HCT116 (cell line): ENCODE measurements around the gene GLS2. TPM values are rescaled to one million over a fixed set of nuclear protein-coding genes. Genes with fewer than 3 reads are reported as not detected.

Experiments
- ATAC-seq: fragments of 200-7000 bp; cut with Tn5 transposase; 2 replicates; pipeline ENCODE4 v1.9.1; 2020; ENCODE audit warnings: mild to moderate bottlenecking, moderate library complexity
- BruUV-seq: library from RNA; stranded (reverse); fragments of 400-500 nt; replicated peaks from 2 replicates; lab custom pipeline; 2021; lab: Mats Ljungman, UMichigan
- CTCF ChIA-PET: fragments of 300-600 bp; sonication (Branson Sonifier 250); formaldehyde crosslinking; loops from one replicate; lab custom pipeline; 2021; ENCODE audit warnings: antibody characterized with exemption; lab: Charles Lee
- POLR2A ChIA-PET: fragments of 300-600, 350-600 bp; sonication (Branson Sonifier 250); formaldehyde crosslinking; loops from one replicate; lab custom pipeline; 2021; ENCODE audit warnings: antibody characterized with exemption; lab: Charles Lee
- RAD21 ChIA-PET, 2 experiments: fragments of 300-600 bp; sonication (Branson Sonifier 250); formaldehyde crosslinking; loops; one replicate each; lab custom pipeline; 2023; ENCODE audit warnings: low total read pairs in 2 of 2; ENCODE audit not compliant: uncharacterized antibody in 2 of 2, unreplicated experiment in 2 of 2, low non-redundant PET in 1 of 2; lab: Charles Lee
- DNase-seq: peaks from one replicate; pipeline ENCODE4 v3.0.0-alpha.2; 2010; ENCODE audit warnings: low read depth, low spot score
- H2AFZ ChIP-seq: fragments of 200-600 bp; shearing (Covaris generic), sonication (generic); 2 replicates; pipeline ENCODE4 v1.6.1; 2017; ENCODE audit warnings: low read depth, mixed run types, mixed read lengths, antibody characterized with exemption, low read length; ENCODE audit not compliant: poor library complexity, severe bottlenecking
- H3K27ac ChIP-seq: 2 replicates; pipeline ENCODE4 v1.5.1; 2012; ENCODE audit warnings: low read depth, low read length
- H3K27me3 ChIP-seq: fragments of 200-600 bp; sonication (generic); 2 replicates; pipeline ENCODE4 v1.6.1; 2016; ENCODE audit warnings: mixed run types, low read length, mixed read lengths; ENCODE audit not compliant: insufficient read depth
- H3K36me3 ChIP-seq, 2 experiments: fragments of 200-500 bp in 1 of 2; fragments of 200-600 bp in 1 of 2; sonication (Bioruptor generic) in 1 of 2; sonication (generic) in 1 of 2; 2 replicates each; pipeline versions ENCODE4 v1.5.1 to v1.6.1; 2014 to 2016; ENCODE audit warnings: low read length in 2 of 2, inconsistent platforms in 1 of 2, mixed read lengths in 1 of 2, mixed run types in 1 of 2; ENCODE audit not compliant: insufficient read depth in 2 of 2, control insufficient read depth in 1 of 2
- H3K4me1 ChIP-seq, 2 experiments: fragments of 200-600 bp in 1 of 2; sonication (generic) in 1 of 2; 2 replicates each; pipeline versions ENCODE4 v1.5.1 to v1.6.1; 2012 to 2017; ENCODE audit warnings: low read length in 2 of 2, inconsistent platforms in 1 of 2, mild to moderate bottlenecking in 1 of 2, mixed read lengths in 1 of 2, mixed run types in 1 of 2, moderate library complexity in 1 of 2; ENCODE audit not compliant: insufficient read depth in 2 of 2, control insufficient read depth in 1 of 2
- H3K4me2 ChIP-seq: fragments of 200-600 bp; sonication (generic); 2 replicates; pipeline ENCODE4 v1.6.1; 2017; ENCODE audit warnings: mixed run types, low read length, mixed read lengths
- H3K4me3 ChIP-seq, 2 experiments: fragments of 200-600 bp in 1 of 2; sonication (generic) in 1 of 2; replicated peaks in 1 of 2; 2 replicates each; pipeline ENCODE4 v1.5.1; 2011 to 2016; ENCODE audit warnings: low read length in 2 of 2, control low read depth in 1 of 2, low read depth in 1 of 2, mild to moderate bottlenecking in 1 of 2, mixed read lengths in 1 of 2, mixed run types in 1 of 2
- H3K79me2 ChIP-seq: fragments of 200-600 bp; sonication (generic); 2 replicates; pipeline ENCODE4 v1.6.1; 2017; ENCODE audit warnings: mild to moderate bottlenecking, mixed run types, low read length, moderate library complexity, mixed read lengths; ENCODE audit not compliant: insufficient read depth
- H3K9ac ChIP-seq: fragments of 200-600 bp; sonication (generic); 2 replicates; pipeline ENCODE4 v1.6.1; 2016; ENCODE audit warnings: low read length, mixed read lengths
- H3K9me2 ChIP-seq: fragments of 200-600 bp; sonication (generic), shearing (Covaris generic); 2 replicates; pipeline ENCODE4 v1.6.1; 2017; ENCODE audit warnings: mixed run types, mild to moderate bottlenecking, moderate library complexity; ENCODE audit not compliant: insufficient read depth
- H3K9me3 ChIP-seq, 2 experiments: fragments of 200-500 bp in 1 of 2; fragments of 200-600 bp in 1 of 2; sonication (Bioruptor generic) in 1 of 2; sonication (generic) in 1 of 2; 2 replicates each; pipeline ENCODE4 v1.6.1; 2014 to 2017; ENCODE audit warnings: low read length in 2 of 2, mixed read lengths in 2 of 2, inconsistent platforms in 1 of 2, low read depth in 1 of 2, mild to moderate bottlenecking in 1 of 2, mixed run types in 1 of 2, moderate library complexity in 1 of 2; ENCODE audit not compliant: control insufficient read depth in 1 of 2, insufficient read depth in 1 of 2
- H4K20me1 ChIP-seq: fragments of 200-600 bp; sonication (generic), shearing (Covaris generic); 2 replicates; pipeline ENCODE4 v1.6.1; 2017; ENCODE audit warnings: mixed run types, mild to moderate bottlenecking, moderate library complexity; ENCODE audit not compliant: insufficient read depth
- CEBPB ChIP-seq: IDR thresholded peaks from 2 replicates; pipeline ENCODE4 v1.6.1; 2012; ENCODE audit warnings: low read depth
- ELF1 ChIP-seq: IDR thresholded peaks from 2 replicates; pipeline ENCODE4 v1.6.1; 2012; ENCODE audit warnings: low read depth, borderline replicate concordance
- FOSL1 ChIP-seq: IDR thresholded peaks from 2 replicates; pipeline ENCODE4 v1.6.1; 2012; ENCODE audit warnings: low read depth
- POLR2AphosphoS5 ChIP-seq: IDR thresholded peaks from 2 replicates; pipeline ENCODE4 v1.6.1; 2011; ENCODE audit warnings: mild to moderate bottlenecking, low read depth, low read length, moderate library complexity
- SIN3A ChIP-seq: IDR thresholded peaks from 2 replicates; pipeline ENCODE4 v1.6.1; 2012; ENCODE audit warnings: low read depth
- TCF7L2 ChIP-seq: IDR thresholded peaks from 2 replicates; pipeline ENCODE4 v1.7.0; 2011; ENCODE audit warnings: borderline replicate concordance, inconsistent platforms; ENCODE audit not compliant: insufficient read depth, insufficient read length; ENCODE audit errors: extremely low read depth
- YY1 ChIP-seq: IDR thresholded peaks from 2 replicates; pipeline ENCODE4 v1.6.1; 2011; ENCODE audit warnings: low read length, low read depth, moderate library complexity, mild to moderate bottlenecking; ENCODE audit not compliant: insufficient replicate concordance; ENCODE audit errors: extremely low read depth
- ZFX ChIP-seq: fragments of 450-650 bp; IDR thresholded peaks from 2 replicates; pipeline ENCODE4 v1.6.1; 2017
- ZNF274 ChIP-seq: fragments of 200-500 bp; sonication (Bioruptor generic); IDR thresholded peaks from 2 replicates; pipeline ENCODE4 v1.6.1; 2014; ENCODE audit warnings: mild to moderate bottlenecking, low read depth, low read length, inconsistent platforms
- intact Hi-C: fragments of 100-400 bp; cut with micrococcal nuclease; formaldehyde crosslinking; loops from 2 replicates; pipeline ENCODE4 v1.10.0; 2022
- total RNA-seq: library from RNA; stranded (reverse); gene quantifications from one replicate; pipeline ENCODE4 v1.2.1, GENCODE V29; 2021; ENCODE audit not compliant: unreplicated experiment
- TF ChIP-seq, protein P1 (sequence below): IDR thresholded peaks from 2 replicates; pipeline ENCODE4 v1.6.1; 2011; ENCODE audit warnings: mild to moderate bottlenecking, low read length, moderate library complexity; ENCODE audit not compliant: insufficient replicate concordance; ENCODE audit errors: extremely low read depth
- TF ChIP-seq, protein P2 (sequence below): IDR thresholded peaks from 2 replicates; pipeline ENCODE4 v1.6.1; 2012
- TF ChIP-seq, protein P3 (sequence below): IDR thresholded peaks from 2 replicates; pipeline ENCODE4 v1.6.1; 2012; ENCODE audit warnings: low read depth

Gene GLS2
- total RNA-seq, 1 experiment from 2014 or later = not detected

DNA sequence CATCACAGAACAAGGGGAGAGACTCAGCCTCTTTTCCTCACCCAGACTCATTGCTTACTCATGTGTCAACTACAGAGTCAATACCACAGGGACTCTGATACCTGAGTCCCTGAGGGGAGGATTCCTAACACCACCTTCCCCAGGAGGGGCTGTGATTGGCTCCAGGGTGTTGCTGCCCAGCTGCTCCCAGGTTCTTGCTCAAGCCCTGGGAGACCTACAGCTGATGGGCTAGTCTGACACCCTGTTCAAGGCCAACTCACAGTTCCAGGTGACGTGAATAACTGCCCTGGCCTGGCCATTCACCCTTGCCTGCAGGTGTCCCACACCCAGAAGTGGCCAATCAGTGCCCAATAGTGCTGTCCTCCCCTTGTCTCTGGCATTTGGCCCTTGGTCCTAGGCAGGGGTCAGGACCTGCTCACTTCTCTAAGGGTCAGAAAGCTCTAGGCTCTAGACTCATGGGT, 11.0 kb downstream of the GLS2 start:
- Histone ChIP-seq H4K20me1 (no peaks in the 10 kb centered on the region), H2AFZ (no peak overlapping the region), H3K4me1 (peaks cover 0 to 10% of the 10 kb centered on the region in 2 experiments; a peak in 1 of 4 replicates), H3K9me2 (no peaks in the 10 kb centered on the region), H3K4me2 (no peak overlapping the region), H3K27ac (no peak overlapping the region), H3K36me3 (no peaks in the 10 kb centered on the region), H3K9me3 (no peaks in the 10 kb centered on the region), H3K27me3 (no peaks in the 10 kb centered on the region), H3K79me2 (no peaks in the 10 kb centered on the region), H3K9ac (no peak overlapping the region), H3K4me3 (no peak overlapping the region)
- ChIA-PET CTCF (no interaction called here), RAD21 (no interaction called here), POLR2A (no interaction called here)
- intact Hi-C loops = no loop called here
- no TSS peak for BruUV-seq
- DNase-seq = no peak
- TF ChIP-seq, protein P1, sequence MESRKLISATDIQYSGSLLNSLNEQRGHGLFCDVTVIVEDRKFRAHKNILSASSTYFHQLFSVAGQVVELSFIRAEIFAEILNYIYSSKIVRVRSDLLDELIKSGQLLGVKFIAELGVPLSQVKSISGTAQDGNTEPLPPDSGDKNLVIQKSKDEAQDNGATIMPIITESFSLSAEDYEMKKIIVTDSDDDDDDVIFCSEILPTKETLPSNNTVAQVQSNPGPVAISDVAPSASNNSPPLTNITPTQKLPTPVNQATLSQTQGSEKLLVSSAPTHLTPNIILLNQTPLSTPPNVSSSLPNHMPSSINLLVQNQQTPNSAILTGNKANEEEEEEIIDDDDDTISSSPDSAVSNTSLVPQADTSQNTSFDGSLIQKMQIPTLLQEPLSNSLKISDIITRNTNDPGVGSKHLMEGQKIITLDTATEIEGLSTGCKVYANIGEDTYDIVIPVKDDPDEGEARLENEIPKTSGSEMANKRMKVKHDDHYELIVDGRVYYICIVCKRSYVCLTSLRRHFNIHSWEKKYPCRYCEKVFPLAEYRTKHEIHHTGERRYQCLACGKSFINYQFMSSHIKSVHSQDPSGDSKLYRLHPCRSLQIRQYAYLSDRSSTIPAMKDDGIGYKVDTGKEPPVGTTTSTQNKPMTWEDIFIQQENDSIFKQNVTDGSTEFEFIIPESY = no peak
- TF ChIP-seq POLR2AphosphoS5 = no peak
- no peak for TF ChIP-seq CEBPB
- no peak for TF ChIP-seq SIN3A
- no peak for TF ChIP-seq ZFX
- no peak for TF ChIP-seq FOSL1
- no peak for TF ChIP-seq ELF1
- TF ChIP-seq, protein P2, sequence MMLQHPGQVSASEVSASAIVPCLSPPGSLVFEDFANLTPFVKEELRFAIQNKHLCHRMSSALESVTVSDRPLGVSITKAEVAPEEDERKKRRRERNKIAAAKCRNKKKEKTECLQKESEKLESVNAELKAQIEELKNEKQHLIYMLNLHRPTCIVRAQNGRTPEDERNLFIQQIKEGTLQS = no peak
- TF ChIP-seq ZNF274 = no peak
- no peak for TF ChIP-seq YY1
- TF ChIP-seq TCF7L2 = no peak
- TF ChIP-seq, protein P3, sequence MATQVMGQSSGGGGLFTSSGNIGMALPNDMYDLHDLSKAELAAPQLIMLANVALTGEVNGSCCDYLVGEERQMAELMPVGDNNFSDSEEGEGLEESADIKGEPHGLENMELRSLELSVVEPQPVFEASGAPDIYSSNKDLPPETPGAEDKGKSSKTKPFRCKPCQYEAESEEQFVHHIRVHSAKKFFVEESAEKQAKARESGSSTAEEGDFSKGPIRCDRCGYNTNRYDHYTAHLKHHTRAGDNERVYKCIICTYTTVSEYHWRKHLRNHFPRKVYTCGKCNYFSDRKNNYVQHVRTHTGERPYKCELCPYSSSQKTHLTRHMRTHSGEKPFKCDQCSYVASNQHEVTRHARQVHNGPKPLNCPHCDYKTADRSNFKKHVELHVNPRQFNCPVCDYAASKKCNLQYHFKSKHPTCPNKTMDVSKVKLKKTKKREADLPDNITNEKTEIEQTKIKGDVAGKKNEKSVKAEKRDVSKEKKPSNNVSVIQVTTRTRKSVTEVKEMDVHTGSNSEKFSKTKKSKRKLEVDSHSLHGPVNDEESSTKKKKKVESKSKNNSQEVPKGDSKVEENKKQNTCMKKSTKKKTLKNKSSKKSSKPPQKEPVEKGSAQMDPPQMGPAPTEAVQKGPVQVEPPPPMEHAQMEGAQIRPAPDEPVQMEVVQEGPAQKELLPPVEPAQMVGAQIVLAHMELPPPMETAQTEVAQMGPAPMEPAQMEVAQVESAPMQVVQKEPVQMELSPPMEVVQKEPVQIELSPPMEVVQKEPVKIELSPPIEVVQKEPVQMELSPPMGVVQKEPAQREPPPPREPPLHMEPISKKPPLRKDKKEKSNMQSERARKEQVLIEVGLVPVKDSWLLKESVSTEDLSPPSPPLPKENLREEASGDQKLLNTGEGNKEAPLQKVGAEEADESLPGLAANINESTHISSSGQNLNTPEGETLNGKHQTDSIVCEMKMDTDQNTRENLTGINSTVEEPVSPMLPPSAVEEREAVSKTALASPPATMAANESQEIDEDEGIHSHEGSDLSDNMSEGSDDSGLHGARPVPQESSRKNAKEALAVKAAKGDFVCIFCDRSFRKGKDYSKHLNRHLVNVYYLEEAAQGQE = no peak
- ATAC-seq = peak; percentile 15; the same call in 1 of the 2 replicates
